Endothelial cell of umbilical vein (primary cell): ENCODE results near the gene GLOD5. TPM values are rescaled to one million over a fixed set of nuclear protein-coding genes. Genes with fewer than 3 reads are reported as not detected.

ENCODE experiments used
- BruUV-seq: library from RNA; stranded (reverse); fragments of 400-500 nt; replicated peaks from 2 replicates; lab custom pipeline; 2021; lab: Mats Ljungman, UMichigan
- CTCF ChIA-PET: fragments of 300-600, 350-600 bp; sonication (Branson Sonifier 250); formaldehyde crosslinking; loops from one replicate; lab custom pipeline; 2021; ENCODE audit warnings: antibody characterized with exemption, inconsistent platforms; lab: Charles Lee
- POLR2A ChIA-PET: fragments of 300-600, 350-600 bp; sonication (Branson Sonifier 250); formaldehyde crosslinking; loops from one replicate; lab custom pipeline; 2021; ENCODE audit warnings: antibody characterized with exemption, inconsistent platforms; lab: Charles Lee
- DNase-seq: peaks from one replicate; pipeline ENCODE4 v3.0.0-alpha.2; 2011; ENCODE audit warnings: low read depth, low spot score
- FAIRE-seq: peaks from 2 replicates; lab custom pipeline; 2011; peaks lifted over from hg19 to GRCh38; lab: Jason Lieb, UNC
- H2AFZ ChIP-seq: 2 replicates; pipeline ENCODE4 v1.6.0; 2012; ENCODE audit warnings: low read depth, low read length, control low read depth, inconsistent platforms
- H3K27ac ChIP-seq: 2 replicates; pipeline ENCODE4 v1.5.1; 2011; ENCODE audit warnings: low read depth, mild to moderate bottlenecking, control low read depth, low read length, moderate library complexity; ENCODE audit not compliant: insufficient read depth
- H3K27me3 ChIP-seq, 2 experiments: 2 replicates each; pipeline versions ENCODE4 v1.6.0 to v1.6.1; 2011; ENCODE audit warnings: low read length in 2 of 2, mixed read lengths in 1 of 2; ENCODE audit not compliant: control insufficient read depth in 2 of 2, insufficient read depth in 2 of 2
- H3K36me3 ChIP-seq, 2 experiments: 2 replicates in 1 of 2; 3 replicates in 1 of 2; pipeline ENCODE4 v1.5.1; 2011; ENCODE audit warnings: low read length in 2 of 2, mild to moderate bottlenecking in 1 of 2, moderate library complexity in 1 of 2; ENCODE audit not compliant: control insufficient read depth in 2 of 2, insufficient read depth in 2 of 2; ENCODE audit errors: extremely low read depth in 1 of 2
- H3K4me1 ChIP-seq: 3 replicates; pipeline ENCODE4 v1.5.1; 2011; ENCODE audit warnings: mild to moderate bottlenecking, low read length; ENCODE audit not compliant: control insufficient read depth, insufficient read depth; ENCODE audit errors: extremely low read depth
- H3K4me2 ChIP-seq: 2 replicates; pipeline ENCODE4 v1.6.1; 2011; ENCODE audit warnings: low read length, control low read depth, mixed read lengths; ENCODE audit not compliant: insufficient read depth
- H3K4me3 ChIP-seq, 3 experiments: fragments of 200-600 bp in 1 of 3; sonication (generic), shearing (Covaris generic) in 1 of 3; replicated peaks in 1 of 3; 2 replicates each; pipeline ENCODE4 v1.5.1; 2011 to 2016; ENCODE audit warnings: control low read depth in 3 of 3, low read length in 3 of 3, mild to moderate bottlenecking in 2 of 3, inconsistent platforms in 1 of 3, low read depth in 1 of 3, moderate library complexity in 1 of 3; ENCODE audit not compliant: insufficient read depth in 1 of 3
- H3K79me2 ChIP-seq: 2 replicates; pipeline ENCODE4 v1.6.0; 2012; ENCODE audit warnings: low read length, inconsistent platforms; ENCODE audit not compliant: control insufficient read depth, insufficient read depth
- H3K9ac ChIP-seq: replicated peaks from 2 replicates; pipeline ENCODE3; 2011; ENCODE audit warnings: low read length, control low read depth; ENCODE audit not compliant: insufficient read depth; ENCODE audit errors: extremely low read depth
- H3K9me1 ChIP-seq: replicated peaks from 3 replicates; pipeline ENCODE4 v1.6.0; 2011; ENCODE audit warnings: mild to moderate bottlenecking, low read length; ENCODE audit not compliant: control insufficient read depth, insufficient read depth; ENCODE audit errors: extremely low read depth
- H3K9me3 ChIP-seq: replicated peaks from 2 replicates; pipeline ENCODE4 v1.5.1; 2012; ENCODE audit warnings: low read length, inconsistent platforms; ENCODE audit not compliant: control insufficient read depth, insufficient read depth
- H4K20me1 ChIP-seq: replicated peaks from 2 replicates; pipeline ENCODE3; 2011; ENCODE audit warnings: mild to moderate bottlenecking, low read length; ENCODE audit not compliant: control insufficient read depth, insufficient read depth; ENCODE audit errors: extremely low read depth
- CTCF ChIP-seq, 2 donors: IDR thresholded peaks; 1 replicate in 1 of 2; 2 replicates in 1 of 2; pipeline ENCODE4 v1.5.1; 2011; ENCODE audit warnings: low read length in 2 of 2, mild to moderate bottlenecking in 2 of 2, moderate library complexity in 2 of 2, control low read depth in 1 of 2, inconsistent platforms in 1 of 2, low read depth in 1 of 2; ENCODE audit not compliant: insufficient read depth in 1 of 2; ENCODE audit errors: extremely low read depth in 1 of 2
- EZH2 ChIP-seq: IDR thresholded peaks from 2 replicates; pipeline ENCODE4 v1.6.1; 2012; ENCODE audit warnings: borderline replicate concordance, low read depth, mild to moderate bottlenecking, moderate library complexity, low read length, inconsistent platforms; ENCODE audit not compliant: severe bottlenecking
- FOS ChIP-seq: IDR thresholded peaks from 2 replicates; pipeline ENCODE4 v1.6.1; 2011; ENCODE audit warnings: mild to moderate bottlenecking, low read length, moderate library complexity, borderline replicate concordance; ENCODE audit not compliant: insufficient read depth
- GATA2 ChIP-seq: IDR thresholded peaks from 2 replicates; pipeline ENCODE4 v1.7.0; 2011; ENCODE audit warnings: low read depth, mild to moderate bottlenecking, moderate library complexity, mixed read lengths, low read length; ENCODE audit not compliant: insufficient read length, insufficient read depth
- JUN ChIP-seq: IDR thresholded peaks from 2 replicates; pipeline ENCODE4 v1.6.1; 2011; ENCODE audit warnings: borderline replicate concordance, low read depth; ENCODE audit not compliant: insufficient read length, insufficient read depth
- MAX ChIP-seq: IDR thresholded peaks from 2 replicates; pipeline ENCODE4 v1.6.1; 2011; ENCODE audit not compliant: insufficient read depth, insufficient read length
- MYC ChIP-seq: IDR thresholded peaks from one replicate; pipeline ENCODE4 v1.6.1; 2011; ENCODE audit warnings: mild to moderate bottlenecking, low read depth, low read length
- POLR2A ChIP-seq: IDR thresholded peaks from 2 replicates; pipeline ENCODE4 v1.6.1; 2012; ENCODE audit warnings: low read depth, mild to moderate bottlenecking, control low read depth, low read length
- POLR2AphosphoS5 ChIP-seq: IDR thresholded peaks from 2 replicates; pipeline ENCODE4 v1.6.1; 2012; ENCODE audit warnings: low read depth, mild to moderate bottlenecking, control low read depth, low read length, moderate library complexity; ENCODE audit not compliant: insufficient read depth
- dilution Hi-C: fragments of 300-500 bp; cut with MboI; formaldehyde crosslinking; loops from one replicate; pipeline ENCODE4 v1.15.0; 2019; ENCODE audit warnings: low sequenced_read_pairs; ENCODE audit not compliant: extremely low pct_ligation_motif_present
- intact Hi-C: fragments of 100-400 bp; cut with micrococcal nuclease; formaldehyde crosslinking; loops from one replicate; pipeline ENCODE4 v1.10.0; 2022
- polyA plus RNA-seq, 4 experiments: library from polyadenylated mRNA; depleted of rRNA in 3 of 4; stranded (reverse) in 3 of 4; unstranded in 1 of 4; fragments of >200 nt; gene quantifications; 2 replicates each; pipeline versions ENCODE4 v1.2.1 to v1.2.3, GENCODE V29; 2011 to 2012; ENCODE audit warnings: missing spikeins in 1 of 4
- total RNA-seq: library from RNA; stranded (reverse); gene quantifications from 2 replicates; pipeline ENCODE4 v1.2.3, GENCODE V29; 2021

GLOD5 gene
- total and polyA plus RNA-seq, 2 donors (not counting 3 experiments of a cell fraction or from before 2014, with no cell fraction given): not detected

GRCh38 chrX:48793935-48794334 lies 32.4 kb downstream of the GLOD5 start:
- dilution Hi-C loops (no loop called here), intact Hi-C loops (no loop called here)
- Histone ChIP-seq H3K4me3 (no peak overlapping the region), H3K4me2 (no peak overlapping the region), H3K9me1 (no peaks in the 10 kb centered on the region), H3K9me3 (no peaks in the 10 kb centered on the region), H3K4me1 (no peaks in the 10 kb centered on the region), H4K20me1 (no peaks in the 10 kb centered on the region), H3K36me3 (no peaks in the 10 kb centered on the region), H3K79me2 (no peaks in the 10 kb centered on the region), H3K27ac (no peak overlapping the region), H3K27me3 (no peaks in the 10 kb centered on the region), H3K9ac (no peak overlapping the region), H2AFZ (no peak overlapping the region)
- DNase-seq: no peak
- POLR2A ChIA-PET: no interaction called here
- TF ChIP-seq MAX (no peak), EZH2 (no peak), CTCF (IDR thresholded peaks at IDR 0.05; ENCODE audit: extremely low read depth in 1 of 2, insufficient read depth in 1 of 2, low read depth in 1 of 2, low read length in 2 of 2) (no peak), POLR2AphosphoS5 (no peak), GATA2 (no peak), MYC (no peak), FOS (no peak), JUN (no peak), POLR2A (no peak)
- FAIRE-seq: no peak
- no TSS peak for BruUV-seq
- CTCF ChIA-PET: no interaction called here
